Caco-2 (cell line): ENCODE data around the gene SCN8A. TPM values are rescaled to one million over a fixed set of nuclear protein-coding genes. Genes with fewer than 3 reads are reported as not detected.

Experiments used
- BruUV-seq: library from RNA; stranded (reverse); fragments of 400-500 nt; replicated peaks from 2 replicates; lab custom pipeline; 2021; lab: Mats Ljungman, UMichigan
- CTCF ChIA-PET: fragments of 300-600 bp; sonication (Branson Sonifier 250); formaldehyde crosslinking; loops from one replicate; lab custom pipeline; 2022; ENCODE audit warnings: antibody characterized with exemption; lab: Charles Lee
- POLR2A ChIA-PET: fragments of 300-600 bp; sonication (Branson Sonifier 250); formaldehyde crosslinking; loops from one replicate; lab custom pipeline; 2022; ENCODE audit warnings: antibody characterized with exemption; lab: Charles Lee
- DNase-seq, 2 experiments: peaks; one replicate each; pipeline versions ENCODE4 v3.0.0 to v3.0.0-alpha.2; 2020 to 2022
- H3K27me3 ChIP-seq: replicated peaks from 2 replicates; pipeline ENCODE4 v1.6.0; 2011; ENCODE audit warnings: low read length; ENCODE audit not compliant: control insufficient read depth, insufficient read depth
- H3K36me3 ChIP-seq: 2 replicates; pipeline ENCODE4 v1.5.1; 2011; ENCODE audit warnings: low read length; ENCODE audit not compliant: control insufficient read depth, insufficient read depth
- H3K4me1 ChIP-seq: fragments of 250-450 bp; sonication (Bioruptor Pico); 2 replicates; pipeline ENCODE4 v1.5.1; 2020; ENCODE audit warnings: mild to moderate bottlenecking
- H3K4me3 ChIP-seq: 2 replicates; pipeline ENCODE4 v1.5.1; 2011; ENCODE audit warnings: low read depth, mild to moderate bottlenecking, control low read depth, low read length
- H3K9me3 ChIP-seq: fragments of 250-450 bp; sonication (Bioruptor Pico); 2 replicates; pipeline ENCODE4 v1.5.1; 2020; ENCODE audit warnings: mild to moderate bottlenecking, moderate library complexity
- H3K27ac Mint-ChIP-seq: one replicate; pipeline ENCODE4 v1.8.0; 2022; ENCODE audit warnings: mixed read lengths; ENCODE audit not compliant: unreplicated experiment
- H3K27me3 Mint-ChIP-seq: one replicate; pipeline ENCODE4 v1.8.0; 2022; ENCODE audit warnings: mixed read lengths; ENCODE audit not compliant: insufficient read depth, unreplicated experiment
- H3K36me3 Mint-ChIP-seq: one replicate; pipeline ENCODE4 v1.8.0; 2022; ENCODE audit warnings: mild to moderate bottlenecking, mixed read lengths; ENCODE audit not compliant: insufficient read depth, unreplicated experiment
- H3K4me1 Mint-ChIP-seq: one replicate; pipeline ENCODE4 v1.8.0; 2022; ENCODE audit warnings: low read depth, mixed read lengths; ENCODE audit not compliant: unreplicated experiment
- H3K4me3 Mint-ChIP-seq: one replicate; pipeline ENCODE4 v1.8.0; 2022; ENCODE audit warnings: mild to moderate bottlenecking, moderate library complexity, mixed read lengths; ENCODE audit not compliant: unreplicated experiment
- H3K9me3 Mint-ChIP-seq: one replicate; pipeline ENCODE4 v1.8.0; 2022; ENCODE audit warnings: mixed read lengths; ENCODE audit not compliant: unreplicated experiment
- intact Hi-C: fragments of 100-400 bp; cut with micrococcal nuclease; formaldehyde crosslinking; loops from one replicate; pipeline ENCODE4 v1.10.0; 2022; ENCODE audit not compliant: unreplicated experiment
- total RNA-seq: library from RNA; stranded (reverse); gene quantifications from 2 replicates; pipeline ENCODE4 v1.2.3, GENCODE V29; 2022
- TF ChIP-seq, protein P1 (sequence below), 2 experiments: fragments of 200-600 bp in 1 of 2; IDR thresholded peaks; 1 replicate in 1 of 2; 2 replicates in 1 of 2; pipeline versions ENCODE4 v1.5.1 to v1.8.0; 2011 to 2022; ENCODE audit warnings: antibody characterized with exemption in 1 of 2, control low read depth in 1 of 2, inconsistent platforms in 1 of 2, low read depth in 1 of 2, low read length in 1 of 2, mild to moderate bottlenecking in 1 of 2, moderate library complexity in 1 of 2; ENCODE audit not compliant: insufficient read depth in 1 of 2, severe bottlenecking in 1 of 2, unreplicated experiment in 1 of 2

SCN8A gene
- total RNA-seq, 1 experiment from 2014 or later: 16.5 TPM

- Mint-ChIP-seq H3K27ac (no peak overlapping the region), H3K27me3 (no peaks in the 10 kb centered on the region), H3K4me3 (no peak overlapping the region), H3K36me3 (no peaks in the 10 kb centered on the region), H3K4me1 (no peaks in the 10 kb centered on the region), H3K9me3 (no peaks in the 10 kb centered on the region)
- H3K27me3 ChIP-seq: no peaks in the 10 kb centered on the region
- H3K4me3 ChIP-seq: no peak overlapping the region
- no peaks in the 10 kb centered on the region; the same call in 1 of the 2 replicates for H3K36me3 ChIP-seq
- CTCF ChIA-PET: no interaction called here
- intact Hi-C loops: no loop called here
- TF ChIP-seq, protein P1, sequence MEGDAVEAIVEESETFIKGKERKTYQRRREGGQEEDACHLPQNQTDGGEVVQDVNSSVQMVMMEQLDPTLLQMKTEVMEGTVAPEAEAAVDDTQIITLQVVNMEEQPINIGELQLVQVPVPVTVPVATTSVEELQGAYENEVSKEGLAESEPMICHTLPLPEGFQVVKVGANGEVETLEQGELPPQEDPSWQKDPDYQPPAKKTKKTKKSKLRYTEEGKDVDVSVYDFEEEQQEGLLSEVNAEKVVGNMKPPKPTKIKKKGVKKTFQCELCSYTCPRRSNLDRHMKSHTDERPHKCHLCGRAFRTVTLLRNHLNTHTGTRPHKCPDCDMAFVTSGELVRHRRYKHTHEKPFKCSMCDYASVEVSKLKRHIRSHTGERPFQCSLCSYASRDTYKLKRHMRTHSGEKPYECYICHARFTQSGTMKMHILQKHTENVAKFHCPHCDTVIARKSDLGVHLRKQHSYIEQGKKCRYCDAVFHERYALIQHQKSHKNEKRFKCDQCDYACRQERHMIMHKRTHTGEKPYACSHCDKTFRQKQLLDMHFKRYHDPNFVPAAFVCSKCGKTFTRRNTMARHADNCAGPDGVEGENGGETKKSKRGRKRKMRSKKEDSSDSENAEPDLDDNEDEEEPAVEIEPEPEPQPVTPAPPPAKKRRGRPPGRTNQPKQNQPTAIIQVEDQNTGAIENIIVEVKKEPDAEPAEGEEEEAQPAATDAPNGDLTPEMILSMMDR (IDR thresholded peaks at IDR 0.05; ENCODE audit: insufficient read depth in 1 of 2, low read depth in 1 of 2, low read length in 1 of 2, severe bottlenecking in 1 of 2, unreplicated experiment in 1 of 2): no peak
- POLR2A ChIA-PET: no interaction called here
- DNase-seq: no peak
- H3K4me1 ChIP-seq: no peaks in the 10 kb centered on the region
- H3K9me3 ChIP-seq: no peaks in the 10 kb centered on the region
- BruUV-seq: no TSS peak
These were observed 115.2 kb downstream of the SCN8A start for GRCh38 chr12:51706206-51706605.

GRCh38 chr12:51714666-51715065 is 123.6 kb downstream of the SCN8A start:
- POLR2A ChIA-PET: no interaction called here
- Mint-ChIP-seq H3K27ac (no peak overlapping the region), H3K36me3 (no peaks in the 10 kb centered on the region), H3K27me3 (no peaks in the 10 kb centered on the region), H3K4me1 (peaks cover 14% of the 10 kb centered on the region), H3K4me3 (no peak overlapping the region), H3K9me3 (no peaks in the 10 kb centered on the region)
- Histone ChIP-seq H3K9me3 (no peaks in the 10 kb centered on the region), H3K4me3 (no peak overlapping the region), H3K36me3 (no peaks in the 10 kb centered on the region), H3K27me3 (no peaks in the 10 kb centered on the region), H3K4me1 (peaks cover 9% of the 10 kb centered on the region)
- intact Hi-C loops: no loop called here
- TF ChIP-seq, protein P1 (IDR thresholded peaks at IDR 0.05; ENCODE audit: insufficient read depth in 1 of 2, low read depth in 1 of 2, low read length in 1 of 2, severe bottlenecking in 1 of 2, unreplicated experiment in 1 of 2): no peak
- CTCF ChIA-PET: interaction anchor here (0.6 kb wide), 1 partner anchor 104 kb away, joined by 3 read pairs; no protein-coding TSS in a partner anchor
- DNase-seq: no peak
- BruUV-seq: no TSS peak

DNA sequence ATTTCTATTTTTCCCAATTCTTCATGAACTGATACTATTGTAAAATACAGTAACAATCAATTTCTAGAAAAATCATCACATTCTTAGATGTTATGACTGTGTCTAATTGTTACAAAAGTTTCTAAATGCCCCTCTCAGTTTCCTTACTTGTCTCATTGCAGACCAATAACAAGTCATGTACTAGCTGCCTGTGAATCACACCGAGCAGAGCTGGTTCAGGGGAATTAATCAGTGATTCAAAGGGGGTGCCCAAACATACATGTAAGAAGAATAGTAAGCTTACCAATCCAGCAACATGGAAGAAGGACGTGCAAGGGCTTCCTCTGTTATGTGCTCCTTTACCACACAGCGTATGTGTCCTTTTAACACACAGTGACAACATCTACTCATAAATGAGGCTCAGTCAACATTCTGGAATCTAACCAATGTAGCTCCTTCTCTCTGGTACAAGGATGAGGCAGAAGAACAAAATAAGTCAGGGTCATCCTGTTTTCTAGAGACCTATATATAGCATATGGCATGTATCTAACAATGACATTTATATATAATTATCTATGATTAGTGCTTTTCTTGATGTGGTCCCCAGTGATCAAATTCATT is 126.4 kb downstream of the SCN8A start:
- peaks cover 9% of the 10 kb centered on the region for H3K4me1 ChIP-seq
- no TSS peak for BruUV-seq
- no peaks in the 10 kb centered on the region for H3K27me3 ChIP-seq
- no peaks in the 10 kb centered on the region for H3K9me3 Mint-ChIP-seq
- DNase-seq: no peak
- ChIA-PET POLR2A (no interaction called here), CTCF (no interaction called here)
- TF ChIP-seq, protein P1 (IDR thresholded peaks at IDR 0.05; ENCODE audit: insufficient read depth in 1 of 2, low read depth in 1 of 2, low read length in 1 of 2, severe bottlenecking in 1 of 2, unreplicated experiment in 1 of 2): no peak
- no peaks in the 10 kb centered on the region for H3K9me3 ChIP-seq
- intact Hi-C loops: no loop called here
- H3K36me3 Mint-ChIP-seq: no peaks in the 10 kb centered on the region
- H3K36me3 ChIP-seq: no peaks in the 10 kb centered on the region
- no peaks in the 10 kb centered on the region for H3K27me3 Mint-ChIP-seq
- H3K4me1 Mint-ChIP-seq: peaks cover 14% of the 10 kb centered on the region
- H3K4me3 ChIP-seq: no peak overlapping the region
- no peak overlapping the region for H3K4me3 Mint-ChIP-seq
- no peak overlapping the region for H3K27ac Mint-ChIP-seq
